ENCODE measurements around the gene CREB1.

The CREB1 gene

DNA sequence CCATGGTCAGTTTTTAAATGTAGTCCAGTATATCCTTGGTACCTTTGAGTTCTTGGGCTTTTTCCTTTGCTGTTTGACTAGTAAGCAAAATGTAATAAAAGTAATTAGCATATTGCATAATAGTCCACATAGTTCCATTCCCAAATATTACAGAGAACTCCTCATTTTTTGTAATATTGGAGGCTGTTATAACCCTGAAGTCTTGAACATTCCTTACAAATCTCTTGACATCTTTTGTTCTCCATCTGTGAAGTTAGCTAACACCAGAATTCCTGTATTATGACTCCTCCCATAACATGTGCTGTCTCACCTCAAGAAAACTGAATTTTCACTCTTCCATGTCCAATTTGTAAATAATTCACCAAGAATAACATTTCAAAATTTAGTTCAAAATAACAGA, 17.1 kb downstream of the CREB1 start:
- no peak for DNase-seq

DNA sequence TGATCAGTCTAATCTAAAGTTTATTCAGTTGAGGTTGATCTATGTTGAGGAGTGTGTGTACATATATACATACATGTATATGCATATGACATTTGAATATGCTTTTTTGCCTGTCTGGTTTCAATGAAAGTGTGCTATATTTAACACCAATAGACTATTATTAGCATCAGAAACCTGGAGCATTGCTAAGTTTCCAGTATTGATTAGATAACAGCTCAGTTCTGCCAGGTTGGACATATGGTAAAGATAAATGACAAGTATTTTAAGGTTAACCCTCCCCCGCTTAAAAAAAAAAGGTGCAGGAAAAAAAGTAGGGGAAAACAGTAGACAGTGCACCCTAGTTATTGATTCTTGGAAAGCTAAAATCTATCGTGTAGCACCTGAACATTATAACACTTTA, 19.4 kb downstream of the CREB1 start:
- DNase-seq, result no peak

DNA sequence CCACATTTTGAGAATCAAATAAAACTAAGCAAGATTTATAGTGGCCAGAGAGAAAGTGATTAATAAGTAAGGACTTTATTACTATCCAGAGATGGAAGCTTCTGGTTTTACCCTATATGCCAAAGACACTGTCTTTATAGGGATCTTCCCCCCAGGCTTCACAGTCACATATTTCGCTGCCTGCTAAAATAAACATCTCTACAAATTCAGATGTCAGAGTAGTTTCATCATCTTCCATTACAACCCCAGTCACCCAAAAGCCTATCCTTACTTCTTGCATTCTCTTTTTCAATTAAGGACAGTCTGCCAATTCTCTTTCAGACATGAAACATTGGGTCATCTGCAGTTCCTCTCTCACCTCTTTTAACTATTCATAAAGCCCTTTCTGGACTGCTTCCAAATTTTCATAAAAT, 28.3 kb downstream of the CREB1 start:
- DNase-seq, result no peak

DNA sequence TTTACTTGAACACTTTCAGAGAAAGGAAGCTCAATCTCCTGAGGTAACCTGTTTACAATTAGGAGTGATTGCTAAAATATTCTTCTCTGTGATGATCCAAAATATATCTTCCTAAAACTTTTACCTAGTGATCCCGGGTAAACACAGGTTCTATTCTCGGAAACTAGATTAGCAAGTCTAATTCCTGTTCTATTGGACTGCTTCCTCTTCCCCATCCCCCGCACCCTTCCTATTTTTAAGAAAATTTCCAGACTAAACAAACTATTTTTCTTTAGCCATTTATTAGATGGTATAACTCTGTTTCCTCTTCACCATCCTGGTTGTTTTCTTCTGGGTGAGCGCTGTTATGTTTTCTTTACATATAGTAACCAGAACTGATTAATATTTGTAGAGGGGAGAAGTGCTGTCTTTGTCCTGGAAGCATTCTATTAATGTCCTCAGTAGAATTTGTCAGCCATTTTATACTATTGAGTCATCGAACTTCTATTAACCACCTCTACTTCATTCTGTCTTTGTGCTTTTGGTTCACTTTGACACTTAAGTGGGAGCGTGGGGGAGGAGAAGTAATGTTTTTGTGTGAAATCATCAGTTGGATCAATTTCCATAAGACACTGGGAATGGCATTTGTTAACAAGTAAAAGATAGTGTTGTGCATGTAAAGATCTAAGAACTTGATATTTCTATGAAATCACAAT, 31.8 kb downstream of the CREB1 start:
- no peak for DNase-seq

GRCh38 chr2:207565736-207566500, 36.2 kb downstream of the CREB1 start:
- DNase-seq, result no peak

DNA sequence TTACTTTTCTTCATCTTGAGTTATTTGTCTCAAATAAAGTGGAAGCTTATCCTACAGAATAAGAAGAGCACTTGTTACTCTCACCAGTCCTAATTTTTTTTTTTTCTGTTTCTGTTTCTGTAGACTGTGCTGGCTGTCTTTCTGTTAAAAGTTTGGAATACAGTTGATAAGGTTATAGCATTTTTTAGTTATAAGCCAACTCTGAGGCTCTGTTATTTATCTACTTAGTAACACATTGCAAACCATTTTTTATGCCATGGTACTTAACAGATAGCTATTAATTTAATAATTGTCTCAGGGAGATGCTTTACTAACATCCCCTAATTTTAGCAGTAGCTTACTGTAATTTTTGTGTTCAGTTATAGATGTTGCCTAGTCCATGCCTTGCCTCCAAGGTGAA, 37.9 kb downstream of the CREB1 start:
- no peak for DNase-seq

DNA sequence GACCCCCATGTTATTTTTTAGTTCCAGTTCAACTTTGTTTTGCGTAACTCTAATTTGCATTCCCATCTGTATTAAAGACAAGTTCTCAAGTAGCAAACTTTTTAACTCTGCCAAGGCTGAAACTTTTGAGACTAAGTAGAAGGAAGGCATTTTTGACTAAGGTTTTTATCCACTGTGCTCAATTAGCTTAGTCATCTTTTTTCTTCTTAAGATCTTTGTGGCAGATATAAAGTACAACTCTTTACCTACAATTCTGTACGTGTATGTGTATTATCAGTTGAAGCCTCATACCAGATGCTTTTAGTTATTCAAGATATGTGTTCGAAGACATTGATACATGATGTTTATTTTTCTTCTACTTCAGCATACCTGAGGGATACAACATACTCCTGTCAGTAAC, 41.6 kb downstream of the CREB1 start:
- DNase-seq, result no peak

DNA sequence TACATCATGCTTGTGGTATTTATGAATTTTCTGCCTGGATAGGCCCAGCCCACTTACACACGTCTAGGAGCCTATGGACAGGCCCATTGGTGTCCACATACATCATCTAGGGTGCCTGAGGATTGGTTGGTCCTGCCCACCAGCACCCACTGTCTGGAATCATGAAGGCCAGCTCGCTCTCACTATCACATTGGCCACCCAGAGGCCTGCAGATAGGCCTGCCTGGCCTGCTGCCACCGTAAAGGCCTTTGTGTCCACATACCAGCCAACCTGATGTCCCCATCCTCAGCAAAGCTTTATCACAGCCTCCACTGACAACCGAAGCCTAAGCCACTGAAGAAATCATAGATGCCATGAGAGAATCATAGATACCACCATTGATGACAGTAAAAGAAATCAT, 55.2 kb downstream of the CREB1 start:
- no peak for DNase-seq

DNA sequence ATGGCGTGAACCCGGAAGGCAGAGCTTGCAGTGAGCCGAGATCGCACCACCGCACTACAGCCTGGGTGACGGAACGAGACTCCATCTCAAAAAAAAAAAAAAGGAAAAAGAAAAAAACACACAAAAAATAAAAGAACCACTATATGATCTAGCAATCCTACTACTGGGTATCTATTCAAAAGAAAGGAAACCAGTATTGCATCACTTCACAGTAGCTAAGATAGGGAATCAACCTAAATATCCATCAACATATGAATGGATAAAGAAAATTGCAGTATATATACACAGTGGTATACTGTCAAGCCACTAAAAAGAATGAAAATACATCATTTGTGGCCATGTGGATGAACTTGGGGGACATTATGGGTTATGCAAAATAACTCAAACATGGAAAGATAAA, 57.5 kb downstream of the CREB1 start:
- DNase-seq, result no peak

DNA sequence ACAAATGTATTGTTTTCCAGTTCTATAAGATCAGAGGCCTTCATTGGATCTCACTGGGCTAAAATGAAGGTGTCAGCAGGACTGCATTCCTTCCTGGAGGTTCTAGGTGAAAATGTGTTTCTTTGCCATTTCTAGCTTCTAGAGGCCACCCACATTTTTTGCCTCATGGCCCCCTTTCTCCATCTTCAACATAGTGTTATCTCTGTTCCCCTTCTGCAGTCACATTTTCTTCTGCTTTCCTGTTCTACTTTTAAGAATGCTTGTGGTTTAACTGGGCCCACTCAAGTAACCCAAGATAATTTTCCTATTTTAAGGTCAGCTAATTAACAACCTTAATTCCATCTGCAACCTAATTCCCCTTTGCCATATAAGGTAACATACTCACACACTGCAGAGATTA, 59.4 kb downstream of the CREB1 start:
- DNase-seq, result no peak

DNA sequence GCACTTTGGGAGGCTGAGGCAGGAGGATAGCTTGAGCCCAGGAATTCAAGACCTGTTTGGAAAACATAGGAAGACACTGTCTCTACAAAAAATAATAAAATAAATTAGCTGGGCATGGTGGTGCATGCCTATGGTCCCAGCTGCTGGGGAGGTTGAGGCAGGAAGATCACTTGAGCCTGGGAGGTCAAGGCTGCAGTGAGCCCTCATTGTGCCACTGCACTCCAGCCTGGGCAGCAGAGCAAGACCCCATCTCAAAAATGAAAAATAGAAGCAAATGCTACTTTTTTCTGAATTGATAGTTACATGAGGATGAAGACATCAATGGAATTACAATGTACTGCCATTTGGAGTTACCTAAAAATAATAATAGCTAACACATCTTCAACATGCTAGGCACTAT, 63.5 kb downstream of the CREB1 start:
- DNase-seq, result no peak

DNA sequence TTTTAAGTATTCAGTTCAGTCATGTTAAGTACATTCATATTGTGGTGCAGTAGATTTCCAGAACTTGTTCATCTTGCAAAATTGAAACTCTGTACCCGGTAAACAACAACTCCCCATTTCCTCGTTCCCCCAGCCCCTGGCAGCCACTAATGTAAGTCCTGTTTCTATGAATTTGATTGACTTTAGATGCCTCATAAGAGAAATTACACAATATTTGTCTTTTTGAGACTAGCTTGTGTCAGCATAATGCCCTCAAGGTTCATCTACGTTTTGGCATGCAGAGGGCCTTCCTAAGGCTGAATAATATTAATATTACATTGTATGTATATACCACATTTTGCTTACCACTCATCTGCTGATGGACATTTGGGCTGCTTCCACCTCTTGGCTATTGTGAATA, 64.5 kb downstream of the CREB1 start:
- no peak for DNase-seq

DNA sequence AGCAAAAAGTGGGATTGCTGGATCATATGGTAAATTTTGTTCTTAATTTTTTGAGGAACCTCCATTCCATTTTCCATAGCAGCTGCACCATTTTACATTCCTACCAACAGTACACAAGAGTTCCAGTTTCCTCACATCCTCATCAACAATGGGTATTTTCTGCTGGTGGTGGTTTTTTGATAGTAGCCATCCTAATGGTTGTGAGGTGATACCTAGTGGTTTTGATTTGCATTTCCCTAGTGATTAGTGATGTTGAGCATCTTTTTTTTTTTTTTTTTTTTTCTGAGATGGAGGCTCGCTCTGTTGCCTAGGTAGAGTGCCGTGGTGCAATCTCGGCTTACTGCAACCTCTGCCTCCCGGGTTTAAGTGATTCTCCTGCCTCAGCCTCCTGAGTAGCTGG, 65.0 kb downstream of the CREB1 start:
- DNase-seq, result no peak

- DNase-seq, result no peak
Measured at GRCh38 chr2:207599636-207600035, 69.9 kb downstream of the CREB1 start.

- DNase-seq, result no peak
Measured at GRCh38 chr2:207600231-207600630, 70.5 kb downstream of the CREB1 start.

DNA sequence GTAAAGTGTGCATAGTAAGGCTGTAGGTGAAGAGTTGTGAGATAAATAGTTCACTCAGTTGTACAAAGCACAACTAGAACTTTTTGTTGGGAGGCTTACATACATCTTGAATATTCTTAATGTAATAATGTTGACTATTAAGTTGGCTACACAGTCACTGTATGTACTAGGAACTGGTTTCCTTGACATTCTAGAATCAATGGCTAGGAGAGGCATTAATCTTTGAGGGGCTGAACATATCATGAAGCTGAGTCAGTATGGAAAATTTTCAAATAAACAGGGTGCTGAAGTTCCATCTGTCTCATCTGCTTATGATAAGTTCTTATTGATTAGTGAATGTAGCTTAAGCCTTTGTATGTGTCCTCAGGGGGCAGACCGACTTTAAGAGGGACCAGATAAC, 72.0 kb downstream of the CREB1 start:
- DNase-seq, result no peak

DNA sequence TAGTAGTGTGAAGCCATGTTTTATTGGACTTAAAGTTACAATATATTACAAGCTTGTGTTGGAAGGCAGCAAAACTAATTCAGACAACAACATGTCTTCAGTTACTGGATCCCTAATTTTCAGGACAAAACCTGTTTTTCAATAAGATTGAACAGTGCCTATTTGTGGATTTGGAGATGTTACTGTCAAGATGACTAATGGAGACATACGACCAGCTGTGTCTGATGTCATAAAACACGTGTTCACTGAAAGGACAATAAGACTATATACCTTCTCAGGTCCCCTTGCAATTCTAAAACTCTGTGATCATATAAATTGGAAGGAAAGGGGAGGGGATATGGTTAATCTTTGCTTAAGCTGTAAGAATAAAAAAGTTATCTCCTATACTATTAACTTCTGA, 73.7 kb downstream of the CREB1 start:
- no peak for DNase-seq

DNA sequence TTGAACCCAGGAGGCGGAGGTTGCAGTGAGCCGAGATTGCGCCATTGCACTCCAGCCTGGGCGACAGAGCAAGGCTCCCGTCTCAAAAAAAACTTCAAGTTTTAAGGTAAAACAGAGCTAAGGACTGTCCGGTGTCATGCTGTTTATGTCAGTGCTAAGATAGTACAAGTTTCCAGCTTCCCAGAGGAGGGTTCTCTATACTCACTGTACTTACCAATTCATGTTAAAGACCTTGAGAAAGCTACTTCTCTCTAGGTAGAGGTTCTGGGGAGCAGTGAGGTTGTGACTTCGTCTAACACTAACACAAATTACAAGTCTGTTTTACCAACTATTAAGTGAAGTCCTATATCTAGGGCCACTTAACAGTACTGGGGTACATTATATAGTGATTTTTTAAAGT, 76.6 kb downstream of the CREB1 start:
- no peak for DNase-seq

DNA sequence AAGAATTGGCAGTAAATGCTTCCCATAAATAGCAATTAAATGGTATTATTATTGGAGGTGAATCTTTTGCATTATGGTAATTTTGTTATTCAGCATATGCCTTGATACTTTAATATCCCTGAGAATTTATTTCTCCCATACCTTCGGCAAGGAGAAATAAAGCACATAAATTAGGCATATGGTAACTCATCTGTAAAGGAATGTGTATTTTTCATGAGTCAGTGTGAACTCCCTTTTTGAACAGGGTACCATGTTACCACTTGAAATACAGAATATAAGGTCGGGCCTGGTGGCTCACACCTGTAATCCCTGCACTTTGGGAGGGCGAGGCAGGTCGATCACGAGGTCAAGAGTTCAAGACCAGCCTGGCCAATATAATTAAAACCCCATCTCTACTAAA, 77.1 kb downstream of the CREB1 start:
- no peak for DNase-seq

GRCh38 chr2:207612714-207613113, 83.0 kb downstream of the CREB1 start:
- no peak for DNase-seq

DNA sequence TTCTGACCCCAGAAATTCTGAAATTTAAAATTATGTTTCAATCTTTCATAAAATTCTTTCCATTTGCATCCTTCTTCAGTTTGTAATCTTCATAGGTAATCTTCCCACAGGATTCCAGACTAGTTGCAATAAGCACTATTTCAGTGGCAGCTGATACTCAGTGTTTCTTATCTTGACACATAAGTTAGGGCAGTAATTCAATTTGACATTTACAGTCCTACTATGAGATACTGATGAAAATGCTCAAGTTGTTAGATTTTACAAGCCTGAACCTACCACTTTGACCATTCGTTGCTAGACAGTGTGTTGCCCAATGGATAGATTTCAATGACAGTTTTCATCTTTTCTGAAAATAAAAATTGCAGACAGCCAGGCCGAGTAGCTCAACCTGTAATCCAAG, 85.1 kb downstream of the CREB1 start:
- DNase-seq, result no peak

DNA sequence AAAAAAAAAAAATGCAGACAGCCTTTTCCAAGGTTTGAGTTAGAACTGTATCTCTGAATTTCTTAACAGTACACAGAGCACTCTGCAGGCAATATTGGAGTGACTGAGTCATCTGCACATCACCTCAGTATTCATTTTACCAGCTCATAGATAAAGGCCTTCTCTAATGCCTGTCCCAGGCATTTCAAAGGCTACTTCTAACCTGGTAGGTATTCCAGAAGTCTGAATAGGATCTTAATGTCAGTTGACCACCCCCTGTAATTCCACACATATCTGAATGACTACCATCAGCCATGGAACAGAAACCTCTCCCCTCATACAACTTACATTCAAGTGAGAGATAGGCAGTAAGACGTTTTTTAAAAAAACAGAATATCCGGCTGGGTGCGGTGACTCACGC, 86.4 kb downstream of the CREB1 start:
- no peak for DNase-seq

GRCh38 chr2:207617011-207617671, 87.4 kb downstream of the CREB1 start:
- no peak for DNase-seq

GRCh38 chr2:207619764-207620203, 90.0 kb downstream of the CREB1 start:
- DNase-seq, result no peak

Measured in activated CD8-positive, alpha-beta memory T cell treated with anti-CD3 and anti-CD28 coated beads, Interleukin-2, amount 50 U/mL, for 4 hours (primary cell).